22Rv1 (cell line): ENCODE data around the gene SCNN1G.

ENCODE experiments used
- H3K27ac ChIP-seq: fragments of 450-650 bp; 2 replicates; pipeline ENCODE4 v1.5.1; 2017
- ZFX ChIP-seq: fragments of 450-650 bp; IDR thresholded peaks from 2 replicates; pipeline ENCODE4 v1.6.1; 2017; ENCODE audit warnings: antibody characterized with exemption, borderline replicate concordance
- TF ChIP-seq, protein P1 (sequence below): fragments of 450-650 bp; IDR thresholded peaks from 2 replicates; pipeline ENCODE4 v1.5.1; 2017; ENCODE audit warnings: mild to moderate bottlenecking

The SCNN1G gene

GRCh38 chr16:23214796-23215195, 32.3 kb downstream of the SCNN1G start:
- TF ChIP-seq, protein P1, sequence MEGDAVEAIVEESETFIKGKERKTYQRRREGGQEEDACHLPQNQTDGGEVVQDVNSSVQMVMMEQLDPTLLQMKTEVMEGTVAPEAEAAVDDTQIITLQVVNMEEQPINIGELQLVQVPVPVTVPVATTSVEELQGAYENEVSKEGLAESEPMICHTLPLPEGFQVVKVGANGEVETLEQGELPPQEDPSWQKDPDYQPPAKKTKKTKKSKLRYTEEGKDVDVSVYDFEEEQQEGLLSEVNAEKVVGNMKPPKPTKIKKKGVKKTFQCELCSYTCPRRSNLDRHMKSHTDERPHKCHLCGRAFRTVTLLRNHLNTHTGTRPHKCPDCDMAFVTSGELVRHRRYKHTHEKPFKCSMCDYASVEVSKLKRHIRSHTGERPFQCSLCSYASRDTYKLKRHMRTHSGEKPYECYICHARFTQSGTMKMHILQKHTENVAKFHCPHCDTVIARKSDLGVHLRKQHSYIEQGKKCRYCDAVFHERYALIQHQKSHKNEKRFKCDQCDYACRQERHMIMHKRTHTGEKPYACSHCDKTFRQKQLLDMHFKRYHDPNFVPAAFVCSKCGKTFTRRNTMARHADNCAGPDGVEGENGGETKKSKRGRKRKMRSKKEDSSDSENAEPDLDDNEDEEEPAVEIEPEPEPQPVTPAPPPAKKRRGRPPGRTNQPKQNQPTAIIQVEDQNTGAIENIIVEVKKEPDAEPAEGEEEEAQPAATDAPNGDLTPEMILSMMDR = no peak
- TF ChIP-seq ZFX = no peak
- no peak overlapping the region for H3K27ac ChIP-seq

- H3K27ac ChIP-seq = no peak overlapping the region
- TF ChIP-seq, protein P1 = no peak
- TF ChIP-seq ZFX = no peak
These were observed 32.9 kb downstream of the SCNN1G start for GRCh38 chr16:23215435-23215834.

DNA sequence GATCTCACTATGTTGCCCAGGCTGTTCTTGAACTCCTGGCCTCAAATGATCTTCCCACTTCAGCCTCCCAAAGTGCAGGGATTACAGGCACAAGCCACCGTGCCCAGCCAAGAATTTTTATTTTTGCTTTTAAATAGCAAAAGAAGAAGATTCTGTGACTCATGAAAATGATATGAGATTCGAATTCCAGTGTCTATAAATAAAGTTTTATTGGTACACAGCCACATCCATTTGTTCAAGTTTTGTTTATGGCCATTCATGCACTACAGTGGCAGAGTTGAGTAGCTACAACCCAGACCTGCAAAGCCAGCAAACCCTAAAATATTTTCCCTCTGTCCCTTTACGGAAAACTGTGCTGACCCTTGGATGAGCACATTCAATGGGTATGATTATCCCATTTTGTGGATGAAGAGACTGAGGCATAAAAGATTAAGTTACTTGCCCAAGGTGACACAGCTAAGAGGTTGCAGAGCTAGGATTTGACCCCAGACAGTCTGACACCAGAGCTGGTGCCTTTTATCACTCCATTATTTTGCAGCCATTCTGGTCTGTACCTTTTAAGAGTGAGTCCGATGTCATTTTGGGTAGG, 34.2 kb downstream of the SCNN1G start:
- no peak for TF ChIP-seq ZFX
- TF ChIP-seq, protein P1 = no peak
- H3K27ac ChIP-seq = no peak overlapping the region

DNA sequence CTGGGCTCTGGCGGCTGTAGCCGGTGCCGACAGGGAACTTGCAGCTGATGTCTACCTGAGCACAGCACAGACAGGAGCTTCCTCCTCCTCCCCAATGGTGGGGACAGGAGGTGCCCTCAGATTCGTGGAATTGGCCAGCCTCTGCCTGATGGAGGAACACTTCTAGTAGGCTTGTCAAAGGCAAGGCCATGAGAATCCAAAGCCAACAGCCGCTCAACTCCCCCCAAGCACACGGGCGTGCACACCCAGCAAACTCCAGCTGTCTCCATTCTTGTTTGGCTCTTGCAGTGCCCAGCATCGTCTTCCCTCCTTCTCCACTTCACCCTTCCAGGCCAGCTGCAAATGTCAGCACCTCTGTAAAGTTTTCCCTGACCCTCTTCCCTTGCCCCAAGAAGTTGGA, 35.1 kb downstream of the SCNN1G start:
- no peak for TF ChIP-seq ZFX
- TF ChIP-seq, protein P1 = no peak
- H3K27ac ChIP-seq = no peak overlapping the region

DNA sequence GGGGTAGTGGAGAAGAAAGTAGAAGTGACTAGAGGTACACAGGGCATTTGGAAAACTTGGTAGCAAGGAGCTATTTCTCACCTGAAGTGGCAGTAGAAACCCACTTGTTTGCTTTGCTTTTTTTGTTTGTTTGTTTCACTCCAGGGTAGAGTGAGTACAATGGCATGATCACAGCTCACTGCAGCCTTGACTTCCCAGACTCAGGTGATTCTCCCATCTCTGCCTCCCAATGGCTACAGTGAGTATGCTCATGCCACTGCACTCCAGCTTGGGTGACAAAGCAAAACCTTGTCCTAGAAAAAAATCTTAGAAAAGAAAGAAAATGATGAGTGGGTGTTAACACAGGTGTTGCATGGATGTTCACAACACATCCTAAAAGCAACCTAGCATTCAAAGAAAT, 40.4 kb downstream of the SCNN1G start:
- no peak for TF ChIP-seq ZFX
- TF ChIP-seq, protein P1 = no peak
- no peak overlapping the region for H3K27ac ChIP-seq

DNA sequence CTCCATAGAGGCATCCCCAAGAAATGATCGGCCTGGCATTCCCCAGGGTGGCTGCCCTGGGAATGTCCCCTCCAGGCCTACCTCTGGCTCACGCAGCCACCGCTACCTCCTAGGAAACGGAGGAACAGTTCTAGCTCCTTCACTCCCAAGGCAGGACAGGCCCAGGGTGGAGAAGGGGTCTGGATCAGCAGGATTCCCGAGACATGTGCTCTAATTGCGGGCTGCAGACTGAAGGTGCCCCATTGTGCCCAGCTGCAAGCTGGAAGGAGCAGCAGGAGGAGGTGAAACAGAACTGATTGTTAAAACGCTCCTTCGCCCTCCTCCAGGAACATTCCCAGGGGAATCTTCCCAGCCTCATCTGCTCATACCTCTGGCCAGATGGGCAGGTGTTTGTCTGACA, 40.8 kb downstream of the SCNN1G start:
- TF ChIP-seq ZFX = no peak
- TF ChIP-seq, protein P1 = no peak
- no peak overlapping the region for H3K27ac ChIP-seq

GRCh38 chr16:23225109-23225508, 42.6 kb downstream of the SCNN1G start:
- no peak overlapping the region for H3K27ac ChIP-seq
- TF ChIP-seq, protein P1 = no peak
- TF ChIP-seq ZFX = no peak
